ENCODE measurements around the gene MAP3K21. TPM values are rescaled to one million over a fixed set of nuclear protein-coding genes. Genes with fewer than 3 reads are reported as not detected.

The MAP3K21 gene
- total RNA-seq, 2 experiments from 2014 or later: 1.3 to 1.5 TPM

- DNase-seq: no peak
- no peaks in the 10 kb centered on the region for H3K27me3 Mint-ChIP-seq
- POLR2A ChIA-PET: no interaction called here
- no peak for ATAC-seq (ENCODE audit: low read depth)
- H3K27ac Mint-ChIP-seq: no peak overlapping the region
- no peaks in the 10 kb centered on the region for H3K9me3 Mint-ChIP-seq
- H3K36me3 Mint-ChIP-seq: no peaks in the 10 kb centered on the region
- H3K4me3 Mint-ChIP-seq: no peak overlapping the region
- no peaks in the 10 kb centered on the region for H3K4me1 Mint-ChIP-seq
Measured at GRCh38 chr1:233432916-233433315, 105.4 kb downstream of the MAP3K21 start.

GRCh38 chr1:233433436-233434210 is 106.1 kb downstream of the MAP3K21 start:
- Mint-ChIP-seq H3K9me3 (no peaks in the 10 kb centered on the region), H3K36me3 (no peaks in the 10 kb centered on the region), H3K4me1 (no peaks in the 10 kb centered on the region), H3K27ac (no peak overlapping the region), H3K27me3 (no peaks in the 10 kb centered on the region), H3K4me3 (no peak overlapping the region)
- POLR2A ChIA-PET: no interaction called here
- ATAC-seq (ENCODE audit: low read depth): no peak
- DNase-seq: no peak

Other genes with a start within 250 kb of the MAP3K21 start
- 10 to 100 TPM; 43.9 to 49.4 TPM for gene PCNX2, start 32.0 kb upstream of the MAP3K21 start, total RNA-seq

All from activated naive CD8-positive, alpha-beta T cell treated with anti-CD3 and anti-CD28 coated beads, Interleukin-2, amount 10 ng/mL, durations not matched to agents 7 days and 5 days (primary cell).